Gastrocnemius medialis (tissue), 4 donors: ENCODE results near the gene GCN1.

Experiments
- CTCF ChIP-seq, 5 experiments: fragments of 450-650 bp in 3 of 5; fragments of 200-600 bp in 2 of 5; sonication (generic) in 2 of 5; IDR thresholded peaks in 4 of 5; conservative IDR thresholded peaks in 1 of 5; 1 replicate in 4 of 5; 2 replicates in 1 of 5; pipeline ENCODE4 v1.5.1; 2016 to 2019; ENCODE audit warnings: antibody characterized with exemption in 5 of 5, mild to moderate bottlenecking in 3 of 5, moderate library complexity in 3 of 5
- POLR2A ChIP-seq, 2 donors: fragments of 450-650 bp; IDR thresholded peaks; one replicate each; pipeline ENCODE4 v1.6.1; 2017; ENCODE audit warnings: antibody characterized with exemption in 2 of 2, mild to moderate bottlenecking in 2 of 2, moderate library complexity in 2 of 2

GRCh38 chr12:120180975-120181374 lies 13.5 kb downstream of the GCN1 start:
- TF ChIP-seq CTCF (IDR thresholded peaks at IDR 0.05 in 4 of 5, conservative IDR thresholded peaks at IDR 0.05 in 1 of 5) (no peak), POLR2A (IDR thresholded peaks at IDR 0.05) (no peak)
